ENCODE measurements around the gene SIK3. TPM values are rescaled to one million over a fixed set of nuclear protein-coding genes. Genes with fewer than 3 reads are reported as not detected.
"Not testable (repeated sequence)": the region's sequence is repeated elsewhere in the genome, so short reads cannot be mapped to it uniquely, and the experiment has no call there.

The SIK3 gene
- total RNA-seq, 2 experiments from 2014 or later: 81.4 to 86.1 TPM

DNA sequence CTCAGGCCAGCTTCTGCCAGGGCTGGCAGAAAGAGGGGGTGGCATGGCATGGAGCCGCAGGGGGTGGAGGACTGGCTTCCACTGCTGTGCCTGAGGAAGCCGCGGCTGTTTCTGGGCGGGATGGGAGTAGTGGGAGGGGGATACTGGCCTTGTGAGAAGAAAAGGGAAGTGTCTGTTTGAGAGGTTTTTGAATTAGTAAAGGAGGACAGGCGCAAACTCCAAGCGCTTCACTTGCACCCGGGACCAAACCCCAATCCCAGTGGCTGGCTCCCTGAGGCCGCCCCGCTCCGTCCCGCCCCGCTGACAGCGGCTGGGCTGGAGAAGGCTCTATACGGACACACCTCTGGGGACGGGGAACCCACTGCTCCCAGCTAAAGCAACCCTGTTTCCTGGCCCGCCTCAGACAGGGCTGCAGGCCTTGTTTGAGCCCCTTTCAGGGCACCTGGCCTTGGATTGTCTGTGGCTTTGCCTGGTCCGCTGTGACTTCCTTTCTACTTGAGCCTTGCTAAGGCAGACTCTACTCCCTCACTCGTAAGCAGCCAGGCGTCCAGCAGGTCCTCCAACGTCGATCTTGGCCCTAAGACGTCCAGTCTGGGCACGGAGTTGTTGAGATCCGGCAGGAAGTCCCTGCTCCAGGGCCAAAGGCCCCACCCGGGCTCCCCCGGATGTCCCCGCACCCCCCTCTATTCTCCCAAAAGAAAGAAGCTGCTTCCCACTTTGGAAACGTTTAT lies 263.0 kb downstream of the SIK3 start:
- CTCF ChIA-PET: interaction anchor here (0.6 to 1.6 kb wide), 14 partner anchors 12 to 391 kb away, joined by 3 to 11 read pairs (median 5); partner anchors contain the start of genes APOA4 and APOA5
- Histone ChIP-seq H3K9me3 (ENCODE audit: control insufficient read depth in 1 of 2, insufficient read depth in 1 of 2, low read length in 2 of 2) (no peaks in the 10 kb centered on the region), H3K4me1 (ENCODE audit: insufficient read depth, low read length) (peaks cover 18% of the 10 kb centered on the region), H3K4me3 (ENCODE audit: low read length) (peak overlapping the region; percentile 63), H3K36me3 (ENCODE audit: insufficient read depth, low read length) (no peaks in the 10 kb centered on the region), H3K27ac (ENCODE audit: low read depth in 1 of 2, low read length in 2 of 2) (no peak overlapping the region), H3K27me3 (ENCODE audit: control insufficient read depth in 1 of 2, insufficient read depth in 2 of 2, low read length in 2 of 2) (no peaks in the 10 kb centered on the region)
- peaks cover 12% of the 10 kb centered on the region for H3K4me1 Mint-ChIP-seq (ENCODE audit: low read depth)
- peak overlapping the region; percentile 84 for H3K4me3 Mint-ChIP-seq
- no peak overlapping the region for H3K27ac Mint-ChIP-seq
- POLR2A ChIA-PET: interaction anchor here (0.6 to 2.8 kb wide), 18 partner anchors 8 to 396 kb away, joined by 3 to 76 read pairs (median 4); partner anchors contain the start of genes APOA5, BUD13, PAFAH1B2 and PCSK7
- intact Hi-C loops (cut with DNase I, micrococcal nuclease): loop anchor here in 1 of 2 experiments (5.0 kb wide), 1 partner anchor 103 kb away; no protein-coding TSS in a partner anchor
- H3K9me3 Mint-ChIP-seq: no peaks in the 10 kb centered on the region
- ATAC-seq (ENCODE audit: poor library complexity): no peak
- no peak for TF ChIP-seq CTCF (IDR thresholded peaks at IDR 0.05)
- DNase-seq: no peak
- no peaks in the 10 kb centered on the region for H3K36me3 Mint-ChIP-seq (ENCODE audit: low read depth)
- H3K27me3 Mint-ChIP-seq: no peaks in the 10 kb centered on the region

- CTCF ChIA-PET: interaction anchor here (0.6 to 0.7 kb wide), 2 partner anchors 12 to 342 kb away, joined by 3 read pairs; partner anchors contain the start of gene APOA4
- peaks cover 12% of the 10 kb centered on the region for H3K4me1 Mint-ChIP-seq (ENCODE audit: low read depth)
- not testable (repeated sequence) for H3K36me3 Mint-ChIP-seq (ENCODE audit: low read depth); H3K27ac ChIP-seq (ENCODE audit: low read depth in 1 of 2, low read length in 2 of 2); H3K9me3 Mint-ChIP-seq; H3K36me3 ChIP-seq (ENCODE audit: insufficient read depth, low read length); H3K27me3 Mint-ChIP-seq; DNase-seq; H3K4me3 ChIP-seq (ENCODE audit: low read length); H3K27me3 ChIP-seq (ENCODE audit: control insufficient read depth in 1 of 2, insufficient read depth in 2 of 2, low read length in 2 of 2); H3K27ac Mint-ChIP-seq; H3K9me3 ChIP-seq (ENCODE audit: control insufficient read depth in 1 of 2, insufficient read depth in 1 of 2, low read length in 2 of 2); ATAC-seq (ENCODE audit: poor library complexity)
- intact Hi-C loops (cut with DNase I, micrococcal nuclease): loop anchor here in 1 of 2 experiments (5.0 kb wide), 1 partner anchor 102 kb away; no protein-coding TSS in a partner anchor
- POLR2A ChIA-PET: interaction anchor here (1.8 to 2.3 kb wide), 3 partner anchors 19 to 47 kb away, joined by 8 to 20 read pairs (median 18); partner anchors contain the start of genes APOA5 and ZPR1
- H3K4me1 ChIP-seq (ENCODE audit: insufficient read depth, low read length): peaks cover 18% of the 10 kb centered on the region
- H3K4me3 Mint-ChIP-seq: peak overlapping the region; percentile 68
These were observed 263.6 kb downstream of the SIK3 start for GRCh38 chr11:116834535-116835041.

DNA sequence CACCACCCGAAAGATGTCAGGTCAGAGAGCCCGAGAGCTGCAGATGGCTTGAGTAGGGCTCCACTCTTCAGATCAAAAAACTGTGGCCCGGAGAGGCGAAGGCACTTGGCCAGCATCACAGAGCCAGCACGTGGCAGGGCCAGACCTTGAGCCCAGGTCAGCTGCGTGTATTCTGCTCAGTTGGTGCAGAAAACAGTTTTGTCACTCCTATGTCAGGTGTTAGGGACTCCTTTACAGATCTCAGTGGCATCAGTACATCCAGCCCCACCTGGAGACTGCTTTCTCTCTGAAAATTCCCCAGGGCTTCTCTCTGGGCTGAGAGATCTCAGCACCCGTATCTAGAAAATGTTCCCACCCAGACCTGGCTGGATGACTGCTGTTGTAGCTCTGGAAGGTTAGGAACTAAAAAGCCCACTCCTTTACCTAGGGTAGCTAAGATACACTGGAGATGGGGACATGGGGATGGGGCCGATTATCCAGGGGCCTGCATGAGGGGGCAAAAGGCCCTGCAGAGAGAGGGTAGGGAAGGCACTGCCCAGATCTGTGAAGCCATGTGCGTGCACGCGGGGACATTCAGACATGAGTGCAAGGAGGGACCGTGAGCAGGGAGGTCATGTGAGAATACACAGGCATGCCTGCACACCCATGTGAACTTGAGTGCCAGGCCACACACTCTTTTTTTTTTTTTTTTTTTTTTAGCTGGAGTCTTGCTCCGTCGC lies 264.3 kb downstream of the SIK3 start:
- intact Hi-C loops (cut with DNase I, micrococcal nuclease): no loop called here
- ATAC-seq (ENCODE audit: poor library complexity): no peak
- Mint-ChIP-seq H3K27ac (no peak overlapping the region), H3K9me3 (no peaks in the 10 kb centered on the region), H3K4me3 (peak overlapping the region; percentile 77), H3K4me1 (ENCODE audit: low read depth) (peaks cover 12% of the 10 kb centered on the region), H3K36me3 (ENCODE audit: low read depth) (no peaks in the 10 kb centered on the region), H3K27me3 (no peaks in the 10 kb centered on the region)
- TF ChIP-seq CTCF (IDR thresholded peaks at IDR 0.05): no peak
- no peaks in the 10 kb centered on the region for H3K27me3 ChIP-seq (ENCODE audit: control insufficient read depth in 1 of 2, insufficient read depth in 2 of 2, low read length in 2 of 2)
- H3K36me3 ChIP-seq (ENCODE audit: insufficient read depth, low read length): no peaks in the 10 kb centered on the region
- no peaks in the 10 kb centered on the region for H3K9me3 ChIP-seq (ENCODE audit: control insufficient read depth in 1 of 2, insufficient read depth in 1 of 2, low read length in 2 of 2)
- CTCF ChIA-PET: interaction anchor here (0.6 to 0.7 kb wide), 2 partner anchors 11 to 343 kb away, joined by 3 read pairs; partner anchors contain the start of gene APOA4
- POLR2A ChIA-PET: interaction anchor here (2.3 kb wide), 1 partner anchor 19 kb away, joined by 8 read pairs; no protein-coding TSS in a partner anchor
- DNase-seq: no peak
- no peak overlapping the region for H3K27ac ChIP-seq (ENCODE audit: low read depth in 1 of 2, low read length in 2 of 2)
- H3K4me3 ChIP-seq (ENCODE audit: low read length): no peak overlapping the region
- peaks cover 18% of the 10 kb centered on the region for H3K4me1 ChIP-seq (ENCODE audit: insufficient read depth, low read length)

Data from CD4-positive, alpha-beta T cell (primary cell).